Chondrocyte (in vitro differentiated cells): Measurements from ENCODE around the gene KCNA2. TPM values are rescaled to one million over a fixed set of nuclear protein-coding genes. Genes with fewer than 3 reads are reported as not detected.

Experiments used
- DNase-seq: peaks from one replicate; pipeline ENCODE4 v3.0.0; 2021; ENCODE audit warnings: mixed read lengths, low spot score
- H3K27ac Mint-ChIP-seq: one replicate; pipeline ENCODE4 v1.8.0; 2021; ENCODE audit warnings: mild to moderate bottlenecking, moderate library complexity, mixed read lengths; ENCODE audit not compliant: unreplicated experiment
- H3K27me3 Mint-ChIP-seq: 2 replicates; pipeline ENCODE4 v1.8.0; 2021; ENCODE audit warnings: low read depth, mixed read lengths
- H3K36me3 Mint-ChIP-seq: 2 replicates; pipeline ENCODE4 v1.8.0; 2021; ENCODE audit warnings: low read depth, mixed read lengths
- H3K4me1 Mint-ChIP-seq: 2 replicates; pipeline ENCODE4 v1.8.0; 2021; ENCODE audit warnings: low read depth, mild to moderate bottlenecking, mixed read lengths
- H3K4me3 Mint-ChIP-seq: one replicate; pipeline ENCODE4 v1.8.0; 2021; ENCODE audit warnings: mild to moderate bottlenecking, moderate library complexity, mixed read lengths; ENCODE audit not compliant: unreplicated experiment
- H3K9me3 Mint-ChIP-seq: 2 replicates; pipeline ENCODE4 v1.8.0; 2021; ENCODE audit warnings: low read depth, mixed read lengths
- CTCF ChIP-seq: fragments of 200-600 bp; sonication (generic); IDR thresholded peaks from 2 replicates; pipeline ENCODE4 v1.5.0; 2021; ENCODE audit warnings: antibody characterized with exemption, mild to moderate bottlenecking, moderate library complexity
- total RNA-seq: library from RNA; stranded (reverse); gene quantifications from 3 replicates; pipeline ENCODE4 v1.2.1, GENCODE V29; 2021

Gene KCNA2
- total RNA-seq, 1 donor from 2014 or later: 0.17 TPM

GRCh38 chr1:110637475-110637874 is 31.3 kb upstream of the KCNA2 start:
- no peaks in the 10 kb centered on the region for H3K9me3 Mint-ChIP-seq
- no peak for DNase-seq
- H3K4me1 Mint-ChIP-seq: no peaks in the 10 kb centered on the region
- H3K27me3 Mint-ChIP-seq: peaks cover 21% of the 10 kb centered on the region
- TF ChIP-seq CTCF: no peak
- H3K36me3 Mint-ChIP-seq: no peaks in the 10 kb centered on the region
- H3K4me3 Mint-ChIP-seq: no peak overlapping the region
- H3K27ac Mint-ChIP-seq: no peak overlapping the region

DNA sequence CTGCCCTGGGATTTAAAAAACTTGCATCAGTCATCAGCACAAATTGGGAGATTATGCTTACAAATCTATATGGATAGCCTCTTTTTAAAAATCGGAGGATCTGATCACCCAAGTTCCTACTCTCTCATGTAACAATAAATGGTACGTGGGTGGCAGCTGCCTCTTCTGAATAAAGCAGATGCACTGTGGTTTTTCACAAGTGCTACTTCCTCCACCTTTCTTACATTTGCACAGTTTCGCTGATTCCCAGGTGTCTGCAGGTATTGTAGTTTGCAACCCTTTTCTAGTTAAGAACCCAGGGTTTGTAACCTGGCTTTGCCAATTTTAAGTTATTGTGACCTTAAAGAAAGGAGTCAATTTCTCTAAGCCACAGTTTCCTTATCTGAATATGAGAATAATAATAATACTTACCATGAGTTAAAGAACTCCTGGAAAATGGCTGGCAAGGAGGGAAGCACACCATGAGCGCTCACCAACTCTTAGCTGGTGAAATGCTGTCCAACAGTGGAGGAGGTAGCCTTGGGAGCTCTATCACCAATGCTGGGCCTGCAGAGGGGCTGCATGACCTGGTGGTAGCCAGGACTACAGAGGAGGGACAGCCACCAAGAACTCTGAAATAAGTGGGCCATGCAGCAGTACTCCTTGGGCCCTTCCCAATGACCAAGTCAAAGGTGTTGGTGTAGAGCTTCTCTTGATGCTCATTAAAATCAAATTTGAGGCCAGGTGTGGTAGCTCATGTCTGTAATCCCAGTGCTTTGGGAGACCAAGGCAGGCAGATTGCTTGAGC is 30.2 kb upstream of the KCNA2 start:
- no peak for TF ChIP-seq CTCF
- Mint-ChIP-seq H3K9me3 (no peaks in the 10 kb centered on the region), H3K27ac (no peak overlapping the region), H3K27me3 (peaks cover 19% of the 10 kb centered on the region), H3K4me1 (no peaks in the 10 kb centered on the region), H3K4me3 (no peak overlapping the region), H3K36me3 (no peaks in the 10 kb centered on the region)
- DNase-seq: no peak

GRCh38 chr1:110635434-110635833 is 29.3 kb upstream of the KCNA2 start:
- H3K27me3 Mint-ChIP-seq: peaks cover 18% of the 10 kb centered on the region
- no peak for TF ChIP-seq CTCF
- no peak for DNase-seq
- no peaks in the 10 kb centered on the region for H3K9me3 Mint-ChIP-seq
- H3K36me3 Mint-ChIP-seq: no peaks in the 10 kb centered on the region
- no peaks in the 10 kb centered on the region for H3K4me1 Mint-ChIP-seq
- no peak overlapping the region for H3K4me3 Mint-ChIP-seq
- no peak overlapping the region for H3K27ac Mint-ChIP-seq

DNA sequence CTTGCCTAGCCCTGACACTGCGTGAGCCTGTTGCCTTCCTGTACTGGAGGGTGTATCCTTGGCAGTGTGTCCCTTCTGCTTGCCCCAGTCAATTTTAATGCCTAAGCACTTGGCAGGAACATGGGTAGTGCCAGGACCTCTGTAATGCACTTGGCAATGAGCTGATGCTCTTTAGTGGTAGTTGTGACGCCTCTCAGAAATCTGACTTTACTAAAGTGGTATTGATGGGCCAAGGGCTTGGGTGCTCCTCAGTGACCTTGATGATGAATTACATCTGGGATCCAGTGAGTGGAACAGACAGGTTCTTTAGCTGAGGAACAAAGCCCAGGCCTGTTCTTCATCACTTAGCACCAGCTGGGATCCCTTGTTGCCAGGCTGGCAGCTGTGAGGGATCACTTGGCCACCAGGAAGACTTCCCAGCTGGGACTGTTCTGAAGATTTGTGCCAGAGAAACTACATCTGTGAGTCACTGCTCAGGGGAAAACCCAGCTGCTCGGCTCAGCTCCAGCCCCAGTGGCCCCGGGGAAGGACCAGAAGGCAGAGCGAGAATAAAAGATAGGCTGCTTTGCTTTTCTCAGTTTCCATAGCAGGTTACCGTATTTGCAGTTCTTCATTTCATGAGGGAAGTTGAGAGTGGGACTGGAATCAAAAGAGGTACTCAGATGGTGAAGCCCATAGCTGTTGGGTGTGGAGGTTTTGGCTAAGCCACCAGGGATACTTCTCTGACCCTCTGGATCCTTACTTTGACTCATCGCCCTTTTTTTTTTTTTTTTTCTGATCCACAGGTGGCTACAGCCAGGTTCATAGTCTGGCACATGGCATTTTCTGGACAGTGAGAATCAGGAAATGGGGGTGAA is 28.5 kb upstream of the KCNA2 start:
- no peak for DNase-seq
- no peaks in the 10 kb centered on the region for H3K9me3 Mint-ChIP-seq
- H3K36me3 Mint-ChIP-seq: no peaks in the 10 kb centered on the region
- no peaks in the 10 kb centered on the region for H3K4me1 Mint-ChIP-seq
- TF ChIP-seq CTCF: no peak
- H3K27me3 Mint-ChIP-seq: peaks cover 11% of the 10 kb centered on the region
- no peak overlapping the region for H3K27ac Mint-ChIP-seq
- no peak overlapping the region for H3K4me3 Mint-ChIP-seq

GRCh38 chr1:110634086-110634454 is 27.9 kb upstream of the KCNA2 start:
- no peak for TF ChIP-seq CTCF
- Mint-ChIP-seq H3K9me3 (no peaks in the 10 kb centered on the region), H3K27me3 (peaks cover 11% of the 10 kb centered on the region), H3K4me1 (no peaks in the 10 kb centered on the region), H3K36me3 (no peaks in the 10 kb centered on the region), H3K4me3 (no peak overlapping the region), H3K27ac (no peak overlapping the region)
- no peak for DNase-seq
